Liver (tissue), 9 donors: ENCODE data around the gene CITED4. TPM values are rescaled to one million over a fixed set of nuclear protein-coding genes. Genes with fewer than 3 reads are reported as not detected.

Experiments used
- DNase-seq: peaks from one replicate; pipeline ENCODE4 v3.0.0-alpha.2; 2017; ENCODE audit warnings: low spot score
- H3K27ac ChIP-seq, 2 donors: one replicate each; pipeline ENCODE4 v1.7.0; 2013; ENCODE audit warnings: inconsistent platforms in 2 of 2, low read length in 2 of 2, control low read depth in 1 of 2, low read depth in 1 of 2, mild to moderate bottlenecking in 1 of 2
- H3K27me3 ChIP-seq, 4 donors: one replicate each; pipeline versions ENCODE4 v1.6.1 to v1.7.0; 2013; ENCODE audit warnings: low read length in 3 of 4, inconsistent platforms in 1 of 4, mild to moderate bottlenecking in 1 of 4, moderate library complexity in 1 of 4; ENCODE audit not compliant: control insufficient read depth in 4 of 4, insufficient read depth in 4 of 4
- H3K36me3 ChIP-seq, 4 donors: one replicate each; pipeline versions ENCODE4 v1.6.1 to v1.7.0; 2013; ENCODE audit warnings: low read length in 3 of 4, mild to moderate bottlenecking in 3 of 4, low read depth in 1 of 4, moderate library complexity in 1 of 4; ENCODE audit not compliant: control insufficient read depth in 4 of 4, insufficient read depth in 3 of 4
- H3K4me1 ChIP-seq, 4 donors: one replicate each; pipeline versions ENCODE4 v1.6.1 to v1.7.0; 2013; ENCODE audit warnings: low read length in 3 of 4, mild to moderate bottlenecking in 3 of 4, moderate library complexity in 1 of 4; ENCODE audit not compliant: control insufficient read depth in 4 of 4, insufficient read depth in 4 of 4
- H3K4me3 ChIP-seq, 3 donors: one replicate each; pipeline versions ENCODE4 v1.6.1 to v1.7.0; 2013; ENCODE audit warnings: low read length in 3 of 3, control low read depth in 1 of 3, low read depth in 1 of 3, mild to moderate bottlenecking in 1 of 3
- H3K9ac ChIP-seq, 2 donors: one replicate each; pipeline ENCODE4 v1.7.0; 2013; ENCODE audit warnings: low read length in 2 of 2, mild to moderate bottlenecking in 2 of 2, moderate library complexity in 2 of 2, control low read depth in 1 of 2, low read depth in 1 of 2
- H3K9me3 ChIP-seq, 4 donors: one replicate each; pipeline versions ENCODE4 v1.6.1 to v1.7.0; 2013; ENCODE audit warnings: low read length in 3 of 4; ENCODE audit not compliant: control insufficient read depth in 4 of 4
- GABPA ChIP-seq, 2 donors: IDR thresholded peaks in 1 of 2; conservative IDR thresholded peaks in 1 of 2; 2 replicates each; pipeline ENCODE4 v1.6.1; 2016; ENCODE audit warnings: antibody characterized with exemption in 2 of 2, mild to moderate bottlenecking in 1 of 2, moderate library complexity in 1 of 2
- HNF4G ChIP-seq: IDR thresholded peaks from 2 replicates; pipeline ENCODE4 v1.6.1; 2016; ENCODE audit warnings: antibody characterized with exemption
- JUND ChIP-seq, 2 donors: IDR thresholded peaks; 2 replicates each; pipeline ENCODE4 v1.6.1; 2016; ENCODE audit warnings: antibody characterized with exemption in 2 of 2
- NR2F2 ChIP-seq: IDR thresholded peaks from 2 replicates; pipeline ENCODE4 v1.6.1; 2016; ENCODE audit warnings: antibody characterized with exemption
- RAD21 ChIP-seq, 2 donors: IDR thresholded peaks; 2 replicates each; pipeline ENCODE4 v1.6.1; 2016; ENCODE audit warnings: antibody characterized with exemption in 2 of 2, mild to moderate bottlenecking in 2 of 2
- REST ChIP-seq: IDR thresholded peaks from 2 replicates; pipeline ENCODE4 v1.6.1; 2016; ENCODE audit warnings: antibody characterized with exemption, mild to moderate bottlenecking
- RXRA ChIP-seq, 2 donors: IDR thresholded peaks; 2 replicates each; pipeline ENCODE4 v1.6.1; 2017 to 2018; ENCODE audit warnings: antibody characterized with exemption in 2 of 2, mild to moderate bottlenecking in 1 of 2
- SP1 ChIP-seq: IDR thresholded peaks from 2 replicates; pipeline ENCODE4 v1.6.1; 2018; ENCODE audit warnings: antibody characterized with exemption, mild to moderate bottlenecking
- TAF1 ChIP-seq: conservative IDR thresholded peaks from 2 replicates; pipeline ENCODE4 v1.6.1; 2016; ENCODE audit warnings: antibody characterized with exemption, mild to moderate bottlenecking
- YY1 ChIP-seq: IDR thresholded peaks from 2 replicates; pipeline ENCODE4 v1.6.1; 2016; ENCODE audit warnings: antibody characterized with exemption, mild to moderate bottlenecking
- ZBTB33 ChIP-seq: IDR thresholded peaks from 2 replicates; pipeline ENCODE4 v1.6.1; 2016; ENCODE audit warnings: antibody characterized with exemption
- WGBS: extraction: QIAGEN DNeasy Blood & Tissue Kit; methylation state at CpG from one replicate; pipeline ENCODE4 v1.1.7; 2013; 5-methylcytosine and 5-hydroxymethylcytosine counted together
- polyA plus RNA-seq, 2 donors: library from polyadenylated mRNA; stranded (reverse) in 1 of 2; unstranded in 1 of 2; fragments of 200-250 nt in 1 of 2; fragments of >200 nt in 1 of 2; fragmentation: Nextera tagmentation in 1 of 2; extraction: Ambion mirVana in 1 of 2; gene quantifications; one replicate each; pipeline versions ENCODE4 v1.2.1 to v1.2.3, GENCODE V29; 2013 to 2015
- total RNA-seq, 2 donors: library from RNA; depleted of rRNA; stranded (reverse); fragments of >200 nt; gene quantifications; one replicate each; pipeline ENCODE4 v1.2.3, GENCODE V29; 2014
- donor health status: healthy.
- donor health status: healthy.
- donor health status: healthy.
- donor health status: healthy.
- donor health status: healthy.

Gene CITED4
- total and polyA plus RNA-seq, 4 donors = 1.4 to 9.9 (median 5.2) TPM

- Histone ChIP-seq H3K9ac (no peak overlapping the region), H3K27me3 (no peaks in the 10 kb centered on the region), H3K36me3 (no peaks in the 10 kb centered on the region), H3K27ac (no peak overlapping the region), H3K4me3 (no peak overlapping the region), H3K4me1 (no peaks in the 10 kb centered on the region), H3K9me3 (peaks cover 5 to 10% (median 7%) of the 10 kb centered on the region in 4 donors)
- no peak for DNase-seq
- WGBS = 83% methylated on average over 2 of the region's 2 CpGs
- no peak for TF ChIP-seq NR2F2
- TF ChIP-seq REST = no peak
- no peak for TF ChIP-seq YY1
- TF ChIP-seq JUND (IDR thresholded peaks at IDR 0.05) = no peak
- TF ChIP-seq TAF1 = no peak
- TF ChIP-seq HNF4G = no peak
- no peak for TF ChIP-seq GABPA (IDR thresholded peaks at IDR 0.05 in 1 of 2, conservative IDR thresholded peaks at IDR 0.05 in 1 of 2)
- TF ChIP-seq SP1 = no peak
- no peak for TF ChIP-seq RXRA (IDR thresholded peaks at IDR 0.05)
- no peak for TF ChIP-seq ZBTB33
- TF ChIP-seq RAD21 (IDR thresholded peaks at IDR 0.05) = no peak
Measured at GRCh38 chr1:40890771-40891170, 28.6 kb upstream of the CITED4 start.

- 93% methylated on average over 6 of the region's 6 CpGs for WGBS
- H3K9ac ChIP-seq = no peak overlapping the region
Measured at GRCh38 chr1:40887652-40888051, 25.5 kb upstream of the CITED4 start.

More at GRCh38 chr1:40887652-40888051, 25.5 kb upstream of the CITED4 start:
- H3K4me1 ChIP-seq = peaks cover 3 to 4% (median 4%) of the 10 kb centered on the region in 4 donors
- no peaks in the 10 kb centered on the region for H3K9me3 ChIP-seq
- no peak overlapping the region for H3K27ac ChIP-seq
- H3K27me3 ChIP-seq = no peaks in the 10 kb centered on the region
- TF ChIP-seq TAF1 = no peak
- no peak for TF ChIP-seq REST
- TF ChIP-seq JUND (IDR thresholded peaks at IDR 0.05) = no peak
- TF ChIP-seq YY1 = no peak
- TF ChIP-seq SP1 = no peak
- no peak for TF ChIP-seq ZBTB33
- no peaks in the 10 kb centered on the region for H3K36me3 ChIP-seq
- H3K4me3 ChIP-seq = no peak overlapping the region
- no peak for DNase-seq
